ENCODE data around the gene CYP39A1. TPM values are rescaled to one million over a fixed set of nuclear protein-coding genes. Genes with fewer than 3 reads are reported as not detected.

Gene CYP39A1
- total and polyA plus RNA-seq, 10 of the 15 experiments (the other 5 are each of a cell fraction or from before 2014, with no cell fraction given), result not detected

GRCh38 chr6:46626228-46626909, 26.2 kb downstream of the CYP39A1 start:
- peak; percentile 7 for DNase-seq (ENCODE audit: low read depth, low spot score)
- Histone ChIP-seq H3K9me3 (replicated peaks; ENCODE audit: control insufficient read depth, insufficient read depth, low read length) (no peaks in the 10 kb centered on the region), H3K4me2 (ENCODE audit: control insufficient read depth, insufficient read depth) (no peak overlapping the region), H3K36me3 (ENCODE audit: control insufficient read depth in 2 of 2, insufficient read depth in 2 of 2, low read length in 1 of 2) (no peaks in the 10 kb centered on the region), H3K79me2 (ENCODE audit: control insufficient read depth, insufficient read depth, low read length) (no peaks in the 10 kb centered on the region), H2AFZ (ENCODE audit: control insufficient read depth, low read depth, low read length) (no peak overlapping the region), H4K20me1 (ENCODE audit: control insufficient read depth, insufficient read depth) (no peaks in the 10 kb centered on the region), H3K4me1 (ENCODE audit: control insufficient read depth, insufficient read depth, low read length) (no peaks in the 10 kb centered on the region), H3K27ac (ENCODE audit: control insufficient read depth, insufficient read depth) (no peak overlapping the region), H3K4me3 (no peak overlapping the region), H3K9ac (ENCODE audit: control insufficient read depth, insufficient read depth, low read length) (no peak overlapping the region), H3K27me3 (replicated peaks in 1 of 2; ENCODE audit: control insufficient read depth in 2 of 2, insufficient read depth in 2 of 2, low read length in 1 of 2) (peaks cover 0 to 2% of the 10 kb centered on the region in 2 experiments; a peak in 1 of 4 replicates)
- in situ Hi-C loops (cut with MboI), result loop anchor here (25.0 kb wide), 1 partner anchor 539 kb away; no protein-coding TSS in a partner anchor
- 0% methylated on average over 3 of the region's 3 CpGs for WGBS (ENCODE audit: insufficient coverage, insufficient replicate concordance, low lambda C conversion rate, missing lambda C conversion rate)
- intact Hi-C loops (cut with micrococcal nuclease; ENCODE audit: unreplicated experiment), result loop anchor here (1.0 to 5.0 kb wide), 4 partner anchors 207 to 694 kb away; no protein-coding TSS in a partner anchor
- peak; percentile 88 for ATAC-seq
- POLR2A ChIA-PET, result no interaction called here
- RAD21 ChIA-PET (ENCODE audit: unreplicated experiment), result interaction anchor here (1.0 to 1.1 kb wide), 2 partner anchors 207 to 536 kb away, joined by 3 to 4 read pairs; no protein-coding TSS in a partner anchor
- FAIRE-seq, result no peak
- BruUV-seq (replicated peaks), result no TSS peak
- SMC1A ChIA-PET (ENCODE audit: uncharacterized antibody, unreplicated experiment), result no interaction called here
- CTCF ChIA-PET, result interaction anchor here (0.6 to 2.2 kb wide), 4 partner anchors 132 to 406 kb away, joined by 3 to 9 read pairs (median 4); no protein-coding TSS in a partner anchor
- TF ChIP-seq ELK1 (IDR thresholded peaks at IDR 0.05; ENCODE audit: low read depth, low read length) (no peak), RAD21 (IDR thresholded peaks at IDR 0.05; ENCODE audit: insufficient read depth, low read depth, low read length) (peak; percentile 72), CREB1 (IDR thresholded peaks at IDR 0.05; ENCODE audit: low read depth) (no peak), MEF2A (IDR thresholded peaks at IDR 0.05; ENCODE audit: insufficient read depth, low read depth, low read length) (peak; percentile 60; the same call in 1 of the 2 replicates), SMC3 (IDR thresholded peaks at IDR 0.05; ENCODE audit: borderline replicate concordance, low read length) (peak; percentile 78; the same call in 1 of the 2 replicates), ZNF217 (IDR thresholded peaks at IDR 0.05) (peak; percentile 36; the same call in 1 of the 2 replicates), MEF2B (IDR thresholded peaks at IDR 0.05; ENCODE audit: partially characterized antibody, poor library complexity, severe bottlenecking) (peak; percentile 36), KDM1A (IDR thresholded peaks at IDR 0.05; ENCODE audit: borderline replicate concordance) (no peak), PAX5 (IDR thresholded peaks at IDR 0.05; ENCODE audit: borderline replicate concordance, low read depth, low read length) (no peak), RUNX3 (IDR thresholded peaks at IDR 0.05; ENCODE audit: low read length) (peak; percentile 43; the same call in 1 of the 2 replicates), SREBF2 (IDR thresholded peaks at IDR 0.05; ENCODE audit: low read length) (no peak), SPI1 (IDR thresholded peaks at IDR 0.05; ENCODE audit: borderline replicate concordance, insufficient read depth, low read depth, low read length) (0 out of 2 replicates have a peak, but pooled peaks have one; percentile 15), ATF7 (IDR thresholded peaks at IDR 0.05; ENCODE audit: low read depth) (peak; percentile 61; the same call in 1 of the 2 replicates), KLF5 (IDR thresholded peaks at IDR 0.05; ENCODE audit: partially characterized antibody) (no peak), JUNB (IDR thresholded peaks at IDR 0.05) (peak; percentile 72)
- TF ChIP-seq, protein P1, sequence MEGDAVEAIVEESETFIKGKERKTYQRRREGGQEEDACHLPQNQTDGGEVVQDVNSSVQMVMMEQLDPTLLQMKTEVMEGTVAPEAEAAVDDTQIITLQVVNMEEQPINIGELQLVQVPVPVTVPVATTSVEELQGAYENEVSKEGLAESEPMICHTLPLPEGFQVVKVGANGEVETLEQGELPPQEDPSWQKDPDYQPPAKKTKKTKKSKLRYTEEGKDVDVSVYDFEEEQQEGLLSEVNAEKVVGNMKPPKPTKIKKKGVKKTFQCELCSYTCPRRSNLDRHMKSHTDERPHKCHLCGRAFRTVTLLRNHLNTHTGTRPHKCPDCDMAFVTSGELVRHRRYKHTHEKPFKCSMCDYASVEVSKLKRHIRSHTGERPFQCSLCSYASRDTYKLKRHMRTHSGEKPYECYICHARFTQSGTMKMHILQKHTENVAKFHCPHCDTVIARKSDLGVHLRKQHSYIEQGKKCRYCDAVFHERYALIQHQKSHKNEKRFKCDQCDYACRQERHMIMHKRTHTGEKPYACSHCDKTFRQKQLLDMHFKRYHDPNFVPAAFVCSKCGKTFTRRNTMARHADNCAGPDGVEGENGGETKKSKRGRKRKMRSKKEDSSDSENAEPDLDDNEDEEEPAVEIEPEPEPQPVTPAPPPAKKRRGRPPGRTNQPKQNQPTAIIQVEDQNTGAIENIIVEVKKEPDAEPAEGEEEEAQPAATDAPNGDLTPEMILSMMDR (IDR thresholded peaks at IDR 0.05 in 2 of 3, conservative IDR thresholded peaks at IDR 0.05 in 1 of 3; ENCODE audit: control insufficient read depth in 2 of 3, extremely low read depth in 1 of 3, insufficient read depth in 1 of 3, low read depth in 3 of 3, low read length in 3 of 3), result peak; percentile 40 to 60 (median 57); a peak in 4 of 6 replicates
- TF ChIP-seq, protein P2, sequence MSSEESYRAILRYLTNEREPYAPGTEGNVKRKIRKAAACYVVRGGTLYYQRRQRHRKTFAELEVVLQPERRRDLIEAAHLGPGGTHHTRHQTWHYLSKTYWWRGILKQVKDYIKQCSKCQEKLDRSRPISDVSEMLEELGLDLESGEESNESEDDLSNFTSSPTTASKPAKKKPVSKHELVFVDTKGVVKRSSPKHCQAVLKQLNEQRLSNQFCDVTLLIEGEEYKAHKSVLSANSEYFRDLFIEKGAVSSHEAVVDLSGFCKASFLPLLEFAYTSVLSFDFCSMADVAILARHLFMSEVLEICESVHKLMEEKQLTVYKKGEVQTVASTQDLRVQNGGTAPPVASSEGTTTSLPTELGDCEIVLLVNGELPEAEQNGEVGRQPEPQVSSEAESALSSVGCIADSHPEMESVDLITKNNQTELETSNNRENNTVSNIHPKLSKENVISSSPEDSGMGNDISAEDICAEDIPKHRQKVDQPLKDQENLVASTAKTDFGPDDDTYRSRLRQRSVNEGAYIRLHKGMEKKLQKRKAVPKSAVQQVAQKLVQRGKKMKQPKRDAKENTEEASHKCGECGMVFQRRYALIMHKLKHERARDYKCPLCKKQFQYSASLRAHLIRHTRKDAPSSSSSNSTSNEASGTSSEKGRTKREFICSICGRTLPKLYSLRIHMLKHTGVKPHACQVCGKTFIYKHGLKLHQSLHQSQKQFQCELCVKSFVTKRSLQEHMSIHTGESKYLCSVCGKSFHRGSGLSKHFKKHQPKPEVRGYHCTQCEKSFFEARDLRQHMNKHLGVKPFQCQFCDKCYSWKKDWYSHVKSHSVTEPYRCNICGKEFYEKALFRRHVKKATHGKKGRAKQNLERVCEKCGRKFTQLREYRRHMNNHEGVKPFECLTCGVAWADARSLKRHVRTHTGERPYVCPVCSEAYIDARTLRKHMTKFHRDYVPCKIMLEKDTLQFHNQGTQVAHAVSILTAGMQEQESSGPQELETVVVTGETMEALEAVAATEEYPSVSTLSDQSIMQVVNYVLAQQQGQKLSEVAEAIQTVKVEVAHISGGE (CRISPR knock-in tag; IDR thresholded peaks at IDR 0.05), result no peak

All from GM12878 (cell line).